Measurements from ENCODE around the gene NPIPB8. TPM values are rescaled to one million over a fixed set of nuclear protein-coding genes. Genes with fewer than 3 reads are reported as not detected.
A peak's percentile ranks its signal among the peaks of the same experiment; 100 is the strongest.

NPIPB8 gene
- total and polyA plus RNA-seq, 2 of the 13 experiments (the other 11 are each of a cell fraction or from before 2014, with no cell fraction given) = 0.49 to 2.3 TPM

- TF ChIP-seq PRDM10 (CRISPR knock-in tag; IDR thresholded peaks at IDR 0.05; ENCODE audit: low read depth) (0 out of 2 replicates have a peak, but pooled peaks have one; percentile 3), HOMEZ (CRISPR knock-in tag; IDR thresholded peaks at IDR 0.05; ENCODE audit: low read depth) (no peak), ZNF331 (CRISPR knock-in tag; IDR thresholded peaks at IDR 0.05) (no peak), RFXAP (CRISPR knock-in tag; IDR thresholded peaks at IDR 0.05; ENCODE audit: borderline replicate concordance) (no peak), GFI1 (CRISPR knock-in tag; IDR thresholded peaks at IDR 0.05; ENCODE audit: borderline replicate concordance) (no peak), AKAP8 (CRISPR knock-in tag; IDR thresholded peaks at IDR 0.05) (no peak), ATM (IDR thresholded peaks at IDR 0.05; ENCODE audit: borderline replicate concordance) (no peak), ZNF292 (CRISPR knock-in tag; IDR thresholded peaks at IDR 0.05; ENCODE audit: borderline replicate concordance, low read depth) (no peak), SP2 (CRISPR knock-in tag; IDR thresholded peaks at IDR 0.05) (no peak), SETDB1 (CRISPR knock-in tag; IDR thresholded peaks at IDR 0.05; ENCODE audit: borderline replicate concordance) (no peak), GTF2F1 (IDR thresholded peaks at IDR 0.05; ENCODE audit: low read length) (no peak), EZH2 (conservative IDR thresholded peaks at IDR 0.05; ENCODE audit: low read depth, low read length) (no peak), ZSCAN29 (CRISPR knock-in tag; conservative IDR thresholded peaks at IDR 0.05) (0 out of 2 replicates have a peak, but pooled peaks have one; percentile 3), NAIF1 (CRISPR knock-in tag; IDR thresholded peaks at IDR 0.05; ENCODE audit: borderline replicate concordance) (no peak), ZNF569 (CRISPR knock-in tag; IDR thresholded peaks at IDR 0.05; ENCODE audit: borderline replicate concordance) (no peak), DNMT1 (CRISPR knock-in tag; IDR thresholded peaks at IDR 0.05) (0 out of 2 replicates have a peak, but pooled peaks have one; percentile 40), TBX2 (CRISPR knock-in tag; IDR thresholded peaks at IDR 0.05; ENCODE audit: borderline replicate concordance) (no peak), ZBTB42 (CRISPR knock-in tag; IDR thresholded peaks at IDR 0.05) (0 out of 2 replicates have a peak, but pooled peaks have one; percentile 33), NFKBIZ (CRISPR knock-in tag; IDR thresholded peaks at IDR 0.05) (no peak), ZNF780A (CRISPR knock-in tag; IDR thresholded peaks at IDR 0.05) (no peak), RAD21 (CRISPR knock-in tag; IDR thresholded peaks at IDR 0.05) (0 out of 2 replicates have a peak, but pooled peaks have one; percentile 24), ZNF724P (CRISPR knock-in tag; IDR thresholded peaks at IDR 0.05; ENCODE audit: borderline replicate concordance) (no peak), ZNF501 (CRISPR knock-in tag; IDR thresholded peaks at IDR 0.05) (peak; percentile 43; the same call in 1 of the 2 replicates), ZSCAN31 (CRISPR knock-in tag; IDR thresholded peaks at IDR 0.05; ENCODE audit: low read depth) (no peak)
- TF ChIP-seq, protein P1, sequence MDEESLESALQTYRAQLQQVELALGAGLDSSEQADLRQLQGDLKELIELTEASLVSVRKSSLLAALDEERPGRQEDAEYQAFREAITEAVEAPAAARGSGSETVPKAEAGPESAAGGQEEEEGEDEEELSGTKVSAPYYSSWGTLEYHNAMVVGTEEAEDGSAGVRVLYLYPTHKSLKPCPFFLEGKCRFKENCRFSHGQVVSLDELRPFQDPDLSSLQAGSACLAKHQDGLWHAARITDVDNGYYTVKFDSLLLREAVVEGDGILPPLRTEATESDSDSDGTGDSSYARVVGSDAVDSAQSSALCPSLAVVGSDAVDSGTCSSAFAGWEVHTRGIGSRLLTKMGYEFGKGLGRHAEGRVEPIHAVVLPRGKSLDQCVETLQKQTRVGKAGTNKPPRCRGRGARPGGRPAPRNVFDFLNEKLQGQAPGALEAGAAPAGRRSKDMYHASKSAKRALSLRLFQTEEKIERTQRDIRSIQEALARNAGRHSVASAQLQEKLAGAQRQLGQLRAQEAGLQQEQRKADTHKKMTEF (CRISPR knock-in tag; IDR thresholded peaks at IDR 0.05) = no peak
Observed at GRCh38 chr16:28596115-28596630, 41.7 kb upstream of the NPIPB8 start (continued).

Data from HepG2 (cell line).